Stimulated activated memory B cell treated with anti-CD40 and anti-IgM and Interleukin-4, amounts not matched to agents 10 μg/mL and 1 μg/mL and 100 μg/mL, for 72 hours (primary cell): ENCODE data around the gene AJAP1.

Source experiments
- ATAC-seq: fragments of 150-1000 bp; cut with Tn5 transposase; 2 replicates; pipeline ENCODE4 v1.10.0; 2021
- H3K27ac Mint-ChIP-seq: one replicate; pipeline ENCODE4 v1.8.0; 2022; ENCODE audit warnings: mild to moderate bottlenecking, mixed read lengths
- H3K27me3 Mint-ChIP-seq: one replicate; pipeline ENCODE4 v1.8.0; 2022; ENCODE audit warnings: mixed read lengths
- H3K36me3 Mint-ChIP-seq: one replicate; pipeline ENCODE4 v1.8.0; 2022; ENCODE audit warnings: mixed read lengths
- H3K4me1 Mint-ChIP-seq: one replicate; pipeline ENCODE4 v1.8.0; 2022; ENCODE audit warnings: mixed read lengths
- H3K4me3 Mint-ChIP-seq: one replicate; pipeline ENCODE4 v1.8.0; 2022; ENCODE audit warnings: mild to moderate bottlenecking, moderate library complexity, mixed read lengths
- H3K9me3 Mint-ChIP-seq: one replicate; pipeline ENCODE4 v1.8.0; 2022; ENCODE audit warnings: mixed read lengths

The AJAP1 gene

DNA sequence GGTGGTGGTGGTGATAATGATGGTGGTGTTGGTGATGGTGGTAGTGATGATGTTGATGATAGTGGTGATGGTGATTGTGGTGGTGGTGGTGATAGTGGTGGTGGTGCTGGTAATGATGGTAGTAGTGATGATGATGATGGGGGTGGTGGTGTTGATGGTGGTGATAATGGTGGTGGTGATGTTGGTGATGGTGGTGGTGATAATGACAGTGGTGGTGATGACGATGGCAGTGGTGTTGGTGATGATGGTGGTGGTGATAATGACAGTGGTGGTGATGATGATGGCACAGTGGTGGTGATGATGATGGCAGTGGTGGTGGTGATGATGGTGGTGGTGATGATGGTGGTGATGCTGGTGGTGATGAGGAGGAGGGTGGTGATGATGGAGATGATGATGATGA, 7.0 kb upstream of the AJAP1 start:
- ATAC-seq = no peak
- H3K4me3 Mint-ChIP-seq = no peak overlapping the region
- H3K27me3 Mint-ChIP-seq = peaks cover 12% of the 10 kb centered on the region
- H3K4me1 Mint-ChIP-seq = peaks cover 5% of the 10 kb centered on the region
- H3K36me3 Mint-ChIP-seq = no peaks in the 10 kb centered on the region
- H3K27ac Mint-ChIP-seq = no peak overlapping the region
- no peaks in the 10 kb centered on the region for H3K9me3 Mint-ChIP-seq

DNA sequence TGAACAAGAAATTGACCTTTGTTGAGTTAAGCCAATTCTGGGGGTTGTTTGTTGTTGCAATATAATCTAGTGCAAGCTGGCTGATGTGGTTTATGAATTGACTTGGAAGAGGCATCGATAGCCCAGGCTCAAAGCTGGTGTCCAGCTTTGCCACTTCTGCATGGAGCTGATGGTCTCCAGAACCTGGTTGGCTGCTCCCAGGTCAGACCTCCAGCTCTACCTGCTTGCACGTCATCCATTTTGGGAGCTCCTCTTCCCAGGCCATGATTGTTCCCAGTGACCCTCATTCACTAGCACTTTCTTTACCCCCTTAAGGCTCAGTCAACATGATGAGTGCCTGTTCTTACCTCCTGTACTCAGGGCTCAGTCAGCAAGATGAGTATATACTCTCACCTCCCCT, 5.8 kb upstream of the AJAP1 start:
- no peaks in the 10 kb centered on the region for H3K36me3 Mint-ChIP-seq
- H3K27me3 Mint-ChIP-seq = peaks cover 8% of the 10 kb centered on the region
- H3K4me3 Mint-ChIP-seq = no peak overlapping the region
- peaks cover 5% of the 10 kb centered on the region for H3K4me1 Mint-ChIP-seq
- no peak for ATAC-seq
- no peaks in the 10 kb centered on the region for H3K9me3 Mint-ChIP-seq
- no peak overlapping the region for H3K27ac Mint-ChIP-seq

DNA sequence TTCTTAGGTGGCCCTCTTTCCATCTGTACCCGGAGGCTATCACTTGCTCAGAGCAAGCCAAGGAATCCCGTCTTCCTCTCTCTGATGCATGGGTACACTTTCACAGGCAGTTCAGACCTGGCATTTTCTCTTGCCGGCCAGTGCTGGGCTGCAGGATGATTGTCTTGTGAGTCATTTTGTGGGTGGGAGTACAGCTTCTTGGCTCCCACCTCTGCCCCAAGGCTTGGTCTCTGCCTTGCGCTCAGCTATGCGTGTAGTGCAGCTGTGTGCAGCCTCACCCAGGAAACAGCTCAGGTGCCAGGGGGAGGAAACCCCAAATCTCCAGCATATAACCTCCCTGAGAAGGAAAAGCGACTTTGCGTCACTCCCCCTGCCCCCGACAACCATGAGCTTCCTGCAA, 3.9 kb upstream of the AJAP1 start:
- H3K4me3 Mint-ChIP-seq = no peak overlapping the region

DNA sequence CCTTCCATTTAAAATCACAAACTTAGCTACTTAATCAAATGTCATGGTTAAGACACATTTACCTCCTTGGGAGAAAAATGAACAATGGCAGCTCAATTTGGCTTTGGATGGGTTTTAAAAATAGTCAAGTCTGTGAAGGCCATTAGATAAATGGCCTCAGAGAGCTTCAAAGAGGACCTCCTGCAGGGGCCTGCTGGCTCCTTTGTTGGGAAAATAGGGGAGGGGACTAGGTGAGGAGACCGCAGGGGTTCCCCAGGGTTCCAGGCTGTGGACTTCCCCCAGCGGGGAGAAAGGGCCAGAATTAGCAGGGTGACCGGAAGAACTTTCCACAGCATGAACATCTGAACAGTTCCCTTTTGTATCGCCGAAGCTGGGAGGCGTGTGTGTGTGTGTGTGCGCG, 3.4 kb upstream of the AJAP1 start:
- H3K27ac Mint-ChIP-seq = no peak overlapping the region
- H3K4me3 Mint-ChIP-seq = no peak overlapping the region
- no peaks in the 10 kb centered on the region for H3K36me3 Mint-ChIP-seq
- peaks cover 5% of the 10 kb centered on the region for H3K4me1 Mint-ChIP-seq
- peaks cover 10% of the 10 kb centered on the region for H3K27me3 Mint-ChIP-seq
- no peaks in the 10 kb centered on the region for H3K9me3 Mint-ChIP-seq
- no peak for ATAC-seq

More for the DNA sequence above, 3.9 kb upstream of the AJAP1 start:
- no peaks in the 10 kb centered on the region for H3K9me3 Mint-ChIP-seq
- H3K27me3 Mint-ChIP-seq = peaks cover 8% of the 10 kb centered on the region
- peaks cover 5% of the 10 kb centered on the region for H3K4me1 Mint-ChIP-seq
- ATAC-seq = no peak
- no peaks in the 10 kb centered on the region for H3K36me3 Mint-ChIP-seq
- H3K27ac Mint-ChIP-seq = no peak overlapping the region

DNA sequence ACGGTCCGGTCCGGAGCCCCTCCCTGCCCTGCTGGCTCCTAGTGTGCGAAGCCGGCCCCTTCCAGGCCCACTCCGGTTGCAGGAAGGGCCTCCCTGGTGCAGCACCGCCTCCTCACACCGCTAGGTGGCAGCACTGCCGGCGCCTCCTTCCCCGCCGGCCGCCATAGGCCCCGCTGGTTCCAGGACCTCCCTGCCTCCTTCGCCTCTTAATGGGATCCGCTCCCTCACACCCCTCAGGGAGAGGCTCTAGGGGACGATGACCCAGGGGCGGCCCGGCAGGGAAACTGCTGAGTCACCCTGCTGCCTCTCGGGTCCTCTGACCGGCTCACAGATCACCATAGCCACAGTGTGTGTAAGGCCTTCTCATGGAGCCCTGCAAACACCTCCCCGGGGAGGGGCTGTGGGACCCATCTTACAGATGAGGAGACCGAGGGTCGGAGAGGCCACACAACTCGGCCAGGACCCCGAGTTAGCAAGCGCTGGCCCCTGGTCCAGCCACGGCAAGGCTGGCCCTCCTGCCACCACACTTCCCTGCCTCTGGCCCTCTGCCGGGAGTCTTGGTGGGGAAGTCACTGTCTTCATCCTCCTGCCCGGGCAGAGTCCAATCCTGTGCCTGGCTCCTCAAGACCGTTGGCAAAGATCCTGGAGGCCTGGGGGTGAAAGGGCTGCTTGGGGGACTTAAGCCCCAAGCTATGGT, 1.6 kb upstream of the AJAP1 start:
- Mint-ChIP-seq H3K27me3 (peaks cover 28% of the 10 kb centered on the region), H3K9me3 (no peaks in the 10 kb centered on the region), H3K27ac (no peak overlapping the region), H3K4me1 (peaks cover 12% of the 10 kb centered on the region), H3K4me3 (no peak overlapping the region), H3K36me3 (no peaks in the 10 kb centered on the region)
- peak; percentile 71 for ATAC-seq

DNA sequence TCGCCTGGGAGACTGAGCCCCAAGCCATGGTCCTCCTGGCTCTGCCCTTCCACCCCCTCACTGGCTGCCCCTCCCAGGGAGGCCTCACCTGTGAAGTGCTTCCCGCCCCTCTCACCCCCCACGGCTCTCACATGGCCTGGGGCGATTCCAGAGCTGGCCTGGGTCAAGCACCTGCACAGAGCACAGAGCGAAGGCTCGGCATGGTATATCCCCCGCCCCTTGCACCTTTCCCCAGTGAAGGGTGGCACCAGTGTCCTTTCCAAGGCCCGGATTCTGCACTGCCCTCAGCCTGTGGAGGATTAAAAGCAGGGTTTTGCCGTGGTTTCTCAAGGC, 1.1 kb upstream of the AJAP1 start:
- H3K4me1 Mint-ChIP-seq = peaks cover 12% of the 10 kb centered on the region
- no peak for ATAC-seq
- no peaks in the 10 kb centered on the region for H3K36me3 Mint-ChIP-seq
- H3K9me3 Mint-ChIP-seq = no peaks in the 10 kb centered on the region
- H3K27me3 Mint-ChIP-seq = peaks cover 33% of the 10 kb centered on the region
- no peak overlapping the region for H3K4me3 Mint-ChIP-seq
- H3K27ac Mint-ChIP-seq = no peak overlapping the region

DNA sequence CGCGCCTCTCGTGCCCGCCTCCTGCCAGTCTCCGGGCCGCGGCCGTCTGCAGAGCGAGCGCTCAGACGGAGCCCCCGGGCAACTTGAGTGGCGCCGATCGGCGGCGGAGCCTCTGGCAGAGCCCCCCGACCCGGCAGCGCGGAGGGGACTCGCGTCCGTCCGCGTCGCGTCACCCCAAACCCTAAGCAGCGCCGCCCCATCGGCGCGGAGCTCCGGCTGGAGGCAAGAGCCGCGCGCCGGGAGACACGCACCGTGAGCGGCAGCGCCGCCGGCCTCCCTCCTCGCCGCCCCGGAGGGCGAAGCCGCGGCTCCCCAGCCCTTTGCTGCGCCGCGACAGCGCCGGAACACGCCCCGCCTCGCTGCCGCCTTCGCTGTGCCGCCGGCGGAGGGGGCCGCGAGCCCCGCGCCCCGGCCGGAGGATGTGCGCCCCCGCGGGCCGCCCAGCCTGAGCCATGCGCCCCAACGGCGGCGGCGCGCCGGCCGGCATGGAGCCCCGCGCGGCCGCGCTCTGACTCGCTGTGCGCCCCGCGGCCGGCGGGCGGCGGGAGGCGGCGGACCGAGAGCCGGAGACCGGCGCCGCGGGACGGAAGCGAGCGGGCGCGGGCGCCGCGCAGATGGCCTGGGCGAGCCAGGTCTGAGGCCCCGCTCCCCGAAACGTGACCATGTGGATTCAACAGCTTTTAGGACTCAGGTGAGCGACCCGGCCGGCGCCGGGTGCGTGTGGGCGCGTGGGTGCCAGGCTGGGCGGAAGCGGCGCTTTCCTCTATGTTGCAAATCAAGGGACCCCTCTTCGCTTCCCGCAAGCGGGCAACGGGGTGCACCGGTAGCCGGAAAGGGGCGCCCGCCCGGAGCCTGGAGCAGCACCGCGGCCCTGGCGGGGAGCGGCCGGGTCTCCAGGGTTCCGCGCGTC, 610 bp downstream of the AJAP1 start:
- ATAC-seq = no peak
- Mint-ChIP-seq H3K36me3 (no peaks in the 10 kb centered on the region), H3K4me1 (peaks cover 12% of the 10 kb centered on the region), H3K27ac (no peak overlapping the region), H3K9me3 (no peaks in the 10 kb centered on the region), H3K4me3 (no peak overlapping the region), H3K27me3 (peaks cover 50% of the 10 kb centered on the region)

DNA sequence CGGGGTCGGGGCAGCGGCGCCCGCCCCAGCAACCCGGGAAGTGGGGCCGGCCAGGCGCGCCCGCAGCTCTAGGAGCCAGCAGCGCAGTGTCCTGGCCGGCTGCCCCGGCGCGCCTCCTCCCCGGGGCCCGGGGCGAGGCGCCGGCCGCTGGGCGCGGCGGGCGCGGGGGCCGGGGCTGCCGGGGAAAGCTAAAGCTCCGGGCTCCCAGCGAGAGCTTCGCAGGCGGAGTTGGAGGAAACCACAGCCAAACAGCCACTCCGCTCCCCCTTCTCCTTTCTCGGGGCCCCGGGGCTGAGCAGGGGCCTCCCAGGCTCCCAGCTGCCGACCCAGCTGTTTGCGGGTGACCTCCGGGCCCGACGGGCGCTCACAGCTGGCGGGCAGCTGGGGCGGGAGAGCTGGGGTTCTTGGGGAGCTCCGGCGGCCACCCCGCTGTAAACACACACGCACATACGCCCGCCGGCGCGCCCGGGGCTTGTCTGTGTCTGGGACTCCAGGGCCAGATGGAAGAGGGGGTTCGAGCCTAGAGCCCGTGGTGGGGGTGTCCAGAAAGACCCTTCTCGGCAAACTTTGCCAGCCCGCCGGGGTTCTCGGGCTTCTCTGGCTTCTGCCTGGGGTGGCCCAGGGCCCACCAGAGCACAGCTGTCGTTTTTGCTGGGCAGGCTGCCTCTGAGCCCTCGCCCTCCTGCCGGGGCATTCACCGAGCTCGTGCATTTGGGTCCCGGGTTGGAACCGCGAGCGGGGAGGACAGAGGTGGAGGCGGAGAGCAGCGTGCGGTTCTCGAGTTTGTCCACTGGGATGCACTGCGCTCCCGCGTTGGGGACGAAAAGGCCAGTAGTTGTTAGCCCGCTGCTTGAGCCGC, 1.5 kb downstream of the AJAP1 start:
- Mint-ChIP-seq H3K36me3 (no peaks in the 10 kb centered on the region), H3K27ac (no peak overlapping the region), H3K27me3 (peaks cover 58% of the 10 kb centered on the region), H3K4me1 (peaks cover 11% of the 10 kb centered on the region), H3K9me3 (no peaks in the 10 kb centered on the region), H3K4me3 (no peak overlapping the region)
- ATAC-seq = no peak

DNA sequence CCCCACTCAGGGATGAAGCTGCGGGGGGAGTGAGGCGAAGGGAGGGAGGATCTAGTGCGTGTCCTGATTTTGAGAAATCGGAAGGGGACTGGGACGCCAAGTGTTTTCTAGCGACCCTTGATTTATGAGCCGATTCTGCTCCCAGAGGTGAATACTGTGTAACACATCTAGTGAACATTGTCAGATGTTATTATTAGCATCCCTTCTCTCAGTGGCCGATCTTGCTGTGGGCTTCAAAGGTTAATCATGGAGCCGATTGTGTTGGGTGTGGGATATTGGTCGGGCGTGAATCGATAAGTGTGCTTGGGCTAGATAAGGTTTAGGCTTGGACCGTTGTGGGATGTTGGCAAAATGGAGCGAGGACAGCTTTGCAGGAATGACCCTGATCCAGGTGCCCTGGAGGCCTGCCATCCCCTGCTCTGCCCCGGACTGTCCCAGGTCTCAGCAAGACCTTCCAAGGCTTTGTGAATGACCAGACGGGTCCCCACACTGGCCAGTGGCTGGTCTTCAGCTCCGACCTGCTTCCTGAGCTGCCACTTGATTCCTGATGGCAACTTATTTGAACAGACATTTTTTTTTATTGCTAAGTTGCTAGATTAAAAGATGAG, 2.2 kb downstream of the AJAP1 start:
- Mint-ChIP-seq H3K27me3 (peaks cover 58% of the 10 kb centered on the region), H3K36me3 (no peaks in the 10 kb centered on the region), H3K27ac (no peak overlapping the region), H3K9me3 (no peaks in the 10 kb centered on the region), H3K4me1 (peaks cover 7% of the 10 kb centered on the region), H3K4me3 (no peak overlapping the region)
- no peak for ATAC-seq

DNA sequence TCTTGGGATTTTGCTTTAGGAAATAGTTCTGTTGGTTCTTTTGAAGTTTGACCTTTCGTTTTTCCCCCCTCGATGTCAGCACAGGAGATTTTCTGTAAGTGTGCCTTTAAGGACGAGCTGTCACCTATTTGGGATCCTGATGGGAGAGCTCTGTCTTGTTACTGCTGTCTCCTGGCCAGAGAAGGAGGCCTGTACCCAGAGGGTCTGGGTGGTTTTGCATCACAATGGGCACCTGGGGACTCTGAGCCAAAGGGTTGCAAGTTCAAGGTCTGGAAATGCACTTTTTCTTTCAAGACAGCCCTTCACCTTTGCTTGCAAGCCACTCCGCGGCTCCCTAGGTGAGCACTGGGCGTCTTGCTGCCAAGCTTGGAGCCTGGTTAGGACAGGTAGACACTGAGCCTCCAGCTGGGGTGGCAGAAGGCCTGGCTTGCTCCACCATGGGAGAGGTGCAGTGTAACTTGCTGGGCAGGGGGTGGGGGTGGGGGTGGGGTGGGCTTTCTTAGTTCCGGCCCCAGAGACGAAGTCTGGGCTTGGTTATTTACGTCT, 2.9 kb downstream of the AJAP1 start:
- Mint-ChIP-seq H3K27me3 (peaks cover 64% of the 10 kb centered on the region), H3K36me3 (no peaks in the 10 kb centered on the region), H3K4me1 (peaks cover 7% of the 10 kb centered on the region), H3K4me3 (no peak overlapping the region), H3K27ac (no peak overlapping the region), H3K9me3 (no peaks in the 10 kb centered on the region)
- no peak for ATAC-seq

DNA sequence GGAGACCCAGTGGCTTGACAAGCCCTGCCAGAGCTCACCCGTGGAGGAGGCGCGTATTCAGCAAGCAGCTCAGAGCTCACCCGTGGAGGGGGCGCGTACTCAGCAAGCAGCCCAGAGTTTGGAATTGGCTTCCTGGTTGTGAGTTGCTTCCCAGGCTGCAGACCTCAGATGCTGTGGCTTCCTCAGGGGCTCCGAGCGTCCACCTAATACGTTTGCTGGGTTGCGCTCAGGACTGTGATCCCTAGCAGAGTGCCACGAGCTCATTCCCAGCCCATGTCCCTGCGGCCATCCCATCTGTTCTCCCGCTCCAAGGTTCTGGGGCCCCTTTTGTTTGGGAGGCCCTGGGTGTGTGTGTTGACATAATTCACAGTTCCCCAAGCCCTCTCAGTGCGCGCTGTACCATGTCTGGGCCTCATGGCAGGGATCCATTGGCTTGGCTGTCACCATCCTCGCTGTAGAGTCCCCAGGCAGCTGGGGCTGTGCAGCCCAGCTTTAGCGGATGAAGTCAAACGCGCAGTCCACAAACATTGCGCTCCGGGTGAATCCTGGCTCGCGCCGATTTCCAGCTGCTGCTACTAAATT, 3.6 kb downstream of the AJAP1 start:
- Mint-ChIP-seq H3K36me3 (no peaks in the 10 kb centered on the region), H3K27me3 (peaks cover 66% of the 10 kb centered on the region), H3K27ac (no peak overlapping the region), H3K4me1 (peaks cover 7% of the 10 kb centered on the region), H3K4me3 (no peak overlapping the region), H3K9me3 (no peaks in the 10 kb centered on the region)
- ATAC-seq = no peak

DNA sequence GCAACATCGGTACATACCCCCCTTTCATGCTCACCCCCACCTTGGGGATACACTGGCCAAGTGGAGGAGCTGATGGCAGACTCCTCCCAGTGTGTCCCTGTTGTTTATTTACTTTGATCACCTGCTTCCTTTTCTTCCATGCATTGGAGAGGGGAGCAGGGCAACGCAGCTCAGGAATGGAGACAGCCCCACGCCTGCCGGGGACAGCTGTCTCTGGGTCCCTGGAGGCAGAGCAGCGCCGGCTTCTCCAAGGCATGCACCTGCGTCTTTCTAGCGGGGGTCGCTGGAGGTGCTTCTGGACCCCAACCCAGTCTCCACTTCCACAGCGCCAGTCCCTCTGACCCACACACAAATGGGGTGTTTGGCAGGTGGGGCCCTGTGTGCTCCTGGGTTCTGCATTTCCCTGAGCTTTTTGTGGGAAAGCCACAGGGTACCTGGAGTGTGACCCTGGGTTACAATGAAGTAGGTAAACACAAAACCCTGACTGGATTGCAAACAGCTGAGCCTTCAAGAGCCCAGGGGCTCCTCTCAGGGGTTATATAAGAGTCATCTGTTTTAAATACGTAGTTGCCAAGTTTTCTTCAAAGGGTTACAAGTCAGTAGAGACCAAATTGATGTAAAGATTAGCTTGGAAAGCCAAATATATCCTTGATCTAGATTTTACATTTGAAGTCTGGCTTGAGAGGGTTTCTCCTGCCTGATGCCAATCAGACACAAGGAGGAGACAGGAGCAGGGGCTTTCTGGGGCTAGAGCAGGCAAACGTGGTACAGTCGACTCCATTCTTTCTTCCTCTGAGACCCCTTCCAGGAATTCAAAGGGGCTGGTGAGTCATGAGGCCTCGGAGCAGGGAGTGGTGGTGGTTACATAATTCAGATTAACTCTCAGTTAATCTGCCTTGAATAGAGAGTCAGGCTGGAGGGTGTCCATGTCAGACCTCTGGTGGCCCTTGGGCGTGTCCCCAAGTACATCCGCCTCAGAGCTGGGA, 4.5 kb downstream of the AJAP1 start:
- no peak overlapping the region for H3K27ac Mint-ChIP-seq
- ATAC-seq = no peak
- peaks cover 7% of the 10 kb centered on the region for H3K4me1 Mint-ChIP-seq
- H3K36me3 Mint-ChIP-seq = no peaks in the 10 kb centered on the region
- no peaks in the 10 kb centered on the region for H3K9me3 Mint-ChIP-seq
- peaks cover 66% of the 10 kb centered on the region for H3K27me3 Mint-ChIP-seq
- no peak overlapping the region for H3K4me3 Mint-ChIP-seq

DNA sequence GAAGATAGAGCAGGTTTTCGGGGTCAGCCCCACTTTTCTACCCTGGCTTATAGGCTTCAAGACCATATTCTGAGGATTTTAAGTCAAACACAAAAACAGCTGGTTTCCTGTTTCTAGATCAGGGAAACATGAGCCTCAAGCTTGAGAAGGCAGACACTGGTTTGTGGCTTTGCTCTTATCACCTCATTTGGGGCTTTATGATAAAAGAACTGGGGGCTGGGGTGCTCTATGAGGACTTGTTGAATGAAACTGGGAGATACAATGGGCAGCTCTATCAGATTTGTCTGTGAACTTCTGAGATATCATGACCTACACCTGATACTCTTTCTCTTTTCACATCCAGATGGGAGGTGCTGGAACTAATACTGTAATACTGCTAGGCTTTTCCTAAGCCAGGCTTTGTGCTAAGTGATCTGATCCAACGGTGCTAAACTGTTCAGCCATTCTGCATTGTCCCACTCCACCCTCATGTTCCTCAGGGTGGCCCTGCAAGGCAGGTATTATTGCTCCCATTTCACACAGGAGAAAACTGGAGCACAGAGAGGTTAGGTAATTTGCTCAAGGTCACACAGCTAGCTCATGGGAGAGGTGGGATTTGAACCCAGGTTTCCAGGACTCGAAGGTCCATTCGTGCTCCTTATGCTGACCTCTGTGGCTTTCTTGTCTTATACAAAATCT, 6.6 kb downstream of the AJAP1 start:
- Mint-ChIP-seq H3K27me3 (peaks cover 72% of the 10 kb centered on the region), H3K36me3 (no peaks in the 10 kb centered on the region), H3K27ac (no peak overlapping the region), H3K4me3 (no peak overlapping the region), H3K4me1 (peaks cover 6% of the 10 kb centered on the region), H3K9me3 (peaks cover 3% of the 10 kb centered on the region)
- no peak for ATAC-seq
